BJ (cell line): ENCODE results near the gene DPYSL5. TPM values are rescaled to one million over a fixed set of nuclear protein-coding genes. Genes with fewer than 3 reads are reported as not detected.

Experiments used
- CTCF ChIA-PET: fragments of 350-600 bp; formaldehyde crosslinking; extraction: SDS; loops from one replicate; lab custom pipeline; 2021; ENCODE audit warnings: antibody characterized with exemption, inconsistent platforms; lab: Yijun Ruan, JAX
- POLR2A ChIA-PET: fragments of 300-600 bp; sonication (Branson Sonifier 250); formaldehyde crosslinking; extraction: SDS; loops from one replicate; lab custom pipeline; 2021; ENCODE audit warnings: antibody characterized with exemption; lab: Charles Lee
- DNase-seq: peaks from one replicate; pipeline ENCODE4 v3.0.0-alpha.2; 2011; ENCODE audit warnings: low read depth
- H3K27me3 ChIP-seq: 2 replicates; pipeline ENCODE4 v1.6.0; 2011; ENCODE audit warnings: low read length; ENCODE audit not compliant: control insufficient read depth, insufficient read depth
- H3K36me3 ChIP-seq: 2 replicates; pipeline ENCODE4 v1.5.1; 2011; ENCODE audit warnings: low read length; ENCODE audit not compliant: control insufficient read depth, insufficient read depth
- H3K4me3 ChIP-seq: 2 replicates; pipeline ENCODE4 v1.5.1; 2011; ENCODE audit warnings: low read depth, mild to moderate bottlenecking, control low read depth, low read length
- polyA plus RNA-seq: library from polyadenylated mRNA; depleted of rRNA; stranded (reverse); fragments of >200 nt; gene quantifications from 2 replicates; pipeline ENCODE4 v1.2.3, GENCODE V29; 2011
- TF ChIP-seq, protein P1 (sequence below): IDR thresholded peaks from 2 replicates; pipeline ENCODE4 v1.5.1; 2011; ENCODE audit warnings: low read depth, mild to moderate bottlenecking, control low read depth, inconsistent platforms, low read length, moderate library complexity; ENCODE audit not compliant: insufficient read depth

The DPYSL5 gene
- polyA plus RNA-seq, 1 experiment = not detected

- CTCF ChIA-PET = interaction anchor here (1.1 to 1.2 kb wide), 2 partner anchors 20 to 25 kb away, joined by 3 to 4 read pairs; no protein-coding TSS in a partner anchor
- TF ChIP-seq, protein P1, sequence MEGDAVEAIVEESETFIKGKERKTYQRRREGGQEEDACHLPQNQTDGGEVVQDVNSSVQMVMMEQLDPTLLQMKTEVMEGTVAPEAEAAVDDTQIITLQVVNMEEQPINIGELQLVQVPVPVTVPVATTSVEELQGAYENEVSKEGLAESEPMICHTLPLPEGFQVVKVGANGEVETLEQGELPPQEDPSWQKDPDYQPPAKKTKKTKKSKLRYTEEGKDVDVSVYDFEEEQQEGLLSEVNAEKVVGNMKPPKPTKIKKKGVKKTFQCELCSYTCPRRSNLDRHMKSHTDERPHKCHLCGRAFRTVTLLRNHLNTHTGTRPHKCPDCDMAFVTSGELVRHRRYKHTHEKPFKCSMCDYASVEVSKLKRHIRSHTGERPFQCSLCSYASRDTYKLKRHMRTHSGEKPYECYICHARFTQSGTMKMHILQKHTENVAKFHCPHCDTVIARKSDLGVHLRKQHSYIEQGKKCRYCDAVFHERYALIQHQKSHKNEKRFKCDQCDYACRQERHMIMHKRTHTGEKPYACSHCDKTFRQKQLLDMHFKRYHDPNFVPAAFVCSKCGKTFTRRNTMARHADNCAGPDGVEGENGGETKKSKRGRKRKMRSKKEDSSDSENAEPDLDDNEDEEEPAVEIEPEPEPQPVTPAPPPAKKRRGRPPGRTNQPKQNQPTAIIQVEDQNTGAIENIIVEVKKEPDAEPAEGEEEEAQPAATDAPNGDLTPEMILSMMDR = no peak
These were observed 22.7 kb downstream of the DPYSL5 start for GRCh38 chr2:26870585-26871095.

DNA sequence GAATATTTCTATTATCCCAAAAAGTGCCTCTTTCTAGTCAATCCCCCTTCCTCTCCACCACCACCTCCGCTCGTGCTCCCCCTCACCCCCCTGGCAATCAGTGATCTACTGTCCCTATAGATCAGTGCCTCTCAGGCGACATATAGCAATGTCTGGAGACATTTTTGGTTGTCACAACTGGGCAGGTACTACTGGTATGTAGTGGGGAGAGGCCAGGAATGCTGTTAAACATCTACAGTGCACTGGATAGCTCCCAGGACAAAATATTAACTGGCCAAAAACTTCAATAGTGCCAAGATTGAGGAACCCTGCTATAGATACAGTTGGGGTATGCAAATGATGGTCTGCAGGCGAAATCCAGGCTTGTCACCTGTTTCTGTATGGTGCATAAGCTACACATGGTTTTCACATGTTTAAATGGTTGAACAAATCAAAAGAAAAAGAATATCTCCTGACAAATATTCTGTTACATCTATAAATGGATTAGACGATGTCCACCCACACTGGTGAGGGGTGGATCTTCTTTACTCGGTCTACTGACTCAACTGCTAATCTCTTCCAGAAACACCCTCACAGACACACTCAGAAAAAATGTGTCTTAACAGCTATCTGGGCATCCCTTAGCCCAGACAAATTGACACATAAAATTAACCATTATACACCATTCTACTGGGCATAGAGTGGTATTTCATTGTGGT lies 25.5 kb downstream of the DPYSL5 start:
- peaks cover 4% of the 10 kb centered on the region; the same call in 1 of the 2 replicates for H3K27me3 ChIP-seq
- H3K4me3 ChIP-seq = no peak overlapping the region
- ChIA-PET CTCF (interaction anchor here (0.6 kb wide), 1 partner anchor 27 kb away, joined by 3 read pairs; no protein-coding TSS in a partner anchor), POLR2A (no interaction called here)
- TF ChIP-seq, protein P1 = no peak
- no peak for DNase-seq
- no peaks in the 10 kb centered on the region for H3K36me3 ChIP-seq

More at GRCh38 chr2:26870585-26871095, 22.7 kb downstream of the DPYSL5 start:
- Histone ChIP-seq H3K27me3 (peaks cover 4% of the 10 kb centered on the region; the same call in 1 of the 2 replicates), H3K36me3 (no peaks in the 10 kb centered on the region), H3K4me3 (no peak overlapping the region)
- no peak for DNase-seq
- POLR2A ChIA-PET = no interaction called here

DNA sequence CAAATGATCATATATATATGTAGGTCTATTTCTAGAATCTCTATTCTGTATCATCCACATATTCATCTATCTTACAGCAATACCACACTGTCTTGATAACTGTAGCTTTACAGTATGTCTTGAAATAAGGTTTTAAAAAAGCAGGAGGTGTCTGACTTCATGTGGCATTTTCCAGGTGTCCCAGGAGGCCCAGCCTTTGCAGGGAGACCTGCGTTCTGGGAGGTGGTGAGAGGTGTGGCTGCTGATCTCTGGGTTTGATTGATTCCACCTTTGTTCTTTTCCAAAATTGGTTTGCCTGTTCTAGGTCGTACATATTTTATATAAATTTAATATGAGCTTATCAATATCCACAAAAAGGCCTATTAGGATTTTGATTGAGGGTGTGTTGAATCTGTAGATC lies 26.6 kb downstream of the DPYSL5 start:
- ChIA-PET CTCF (no interaction called here), POLR2A (no interaction called here)
- Histone ChIP-seq H3K36me3 (no peaks in the 10 kb centered on the region), H3K4me3 (no peak overlapping the region), H3K27me3 (peaks cover 4% of the 10 kb centered on the region; the same call in 1 of the 2 replicates)
- DNase-seq = no peak
- TF ChIP-seq, protein P1 = no peak

GRCh38 chr2:26875065-26875634 lies 27.2 kb downstream of the DPYSL5 start:
- no peak for DNase-seq
- Histone ChIP-seq H3K4me3 (no peak overlapping the region), H3K27me3 (peaks cover 8% of the 10 kb centered on the region), H3K36me3 (no peaks in the 10 kb centered on the region)
- ChIA-PET CTCF (no interaction called here), POLR2A (no interaction called here)
- TF ChIP-seq, protein P1 = no peak

DNA sequence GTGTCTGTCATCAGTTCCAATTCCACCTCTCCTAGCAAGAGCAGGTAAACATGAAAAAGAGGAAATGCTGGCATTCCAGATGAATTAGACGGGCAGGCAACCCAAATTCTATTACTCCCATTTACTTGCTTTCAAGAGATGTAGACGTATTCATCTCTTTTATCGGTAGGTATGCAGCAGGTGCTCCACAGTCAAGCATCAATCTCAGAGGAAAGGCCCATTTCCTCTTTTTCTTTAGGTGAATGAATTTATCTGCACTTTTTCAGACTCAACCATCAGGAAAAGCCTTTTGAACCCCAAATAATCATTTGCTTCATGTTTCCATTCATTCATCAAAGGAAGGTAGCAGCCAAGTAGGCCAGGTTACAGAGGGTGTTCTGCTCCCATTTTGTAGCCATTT lies 27.9 kb downstream of the DPYSL5 start:
- Histone ChIP-seq H3K27me3 (peaks cover 10% of the 10 kb centered on the region), H3K4me3 (no peak overlapping the region), H3K36me3 (no peaks in the 10 kb centered on the region)
- ChIA-PET CTCF (no interaction called here), POLR2A (no interaction called here)
- no peak for DNase-seq
- TF ChIP-seq, protein P1 = no peak
